NCI-H2171 (cell line): Measurements from ENCODE around the gene FAM204A.

Experiments used
- DNase-seq: peaks from one replicate; lab custom pipeline; 2025; lab: John Stamatoyannopoulos, UW

The FAM204A gene

DNA sequence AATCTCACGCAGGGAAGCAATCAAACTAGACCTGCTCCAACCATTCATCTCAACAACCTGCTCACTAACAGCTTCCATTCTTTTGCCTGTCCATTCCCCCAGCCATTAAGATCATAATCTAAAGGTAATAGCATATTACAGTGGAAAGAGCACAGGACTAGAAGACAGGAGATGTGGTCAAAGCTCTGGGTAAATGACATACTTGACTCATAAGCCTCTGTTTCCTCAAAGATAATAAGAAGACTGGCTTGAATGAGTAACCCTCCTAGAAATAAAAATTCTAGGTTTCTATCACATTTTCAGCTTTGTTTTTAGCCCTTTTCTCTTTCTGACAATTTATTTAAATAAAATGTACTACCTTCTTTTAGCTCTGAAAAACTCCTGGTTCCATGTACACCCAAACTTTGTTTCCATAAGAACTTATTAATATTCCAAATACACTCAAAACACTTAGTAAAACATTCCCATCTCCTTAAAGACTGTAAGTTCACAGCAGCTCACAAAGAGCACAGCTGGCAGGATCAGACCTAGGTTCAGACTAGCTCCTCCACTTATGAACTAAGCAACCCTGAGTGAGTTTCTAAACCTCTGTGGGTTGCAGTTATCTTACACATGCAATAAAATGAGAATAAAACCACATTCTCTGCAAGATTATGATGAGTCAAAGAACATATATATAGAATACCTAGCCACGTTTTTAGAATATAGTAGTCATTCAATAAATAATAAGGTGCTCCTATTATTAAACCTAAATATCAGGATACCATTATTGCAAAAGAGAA is 11.6 kb downstream of the FAM204A start:
- DNase-seq: no peak

DNA sequence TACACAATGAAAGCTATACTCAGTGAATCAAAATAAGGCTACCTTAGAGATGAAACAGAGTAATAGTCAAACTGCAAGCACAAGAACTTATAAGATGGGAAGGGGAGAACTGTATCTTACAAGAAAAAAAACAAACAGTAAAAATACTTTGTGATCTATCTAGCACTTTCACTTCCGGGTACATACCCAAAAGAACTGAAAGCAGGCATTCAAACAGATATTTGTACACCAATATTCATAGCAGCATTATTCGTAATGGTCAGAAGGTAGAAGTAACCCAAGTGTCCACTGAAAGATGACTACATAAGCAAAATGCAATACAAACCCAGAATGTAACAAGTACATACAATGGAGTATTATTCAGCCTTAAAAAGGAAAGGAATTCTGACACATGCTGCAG is 18.0 kb downstream of the FAM204A start:
- DNase-seq: no peak

DNA sequence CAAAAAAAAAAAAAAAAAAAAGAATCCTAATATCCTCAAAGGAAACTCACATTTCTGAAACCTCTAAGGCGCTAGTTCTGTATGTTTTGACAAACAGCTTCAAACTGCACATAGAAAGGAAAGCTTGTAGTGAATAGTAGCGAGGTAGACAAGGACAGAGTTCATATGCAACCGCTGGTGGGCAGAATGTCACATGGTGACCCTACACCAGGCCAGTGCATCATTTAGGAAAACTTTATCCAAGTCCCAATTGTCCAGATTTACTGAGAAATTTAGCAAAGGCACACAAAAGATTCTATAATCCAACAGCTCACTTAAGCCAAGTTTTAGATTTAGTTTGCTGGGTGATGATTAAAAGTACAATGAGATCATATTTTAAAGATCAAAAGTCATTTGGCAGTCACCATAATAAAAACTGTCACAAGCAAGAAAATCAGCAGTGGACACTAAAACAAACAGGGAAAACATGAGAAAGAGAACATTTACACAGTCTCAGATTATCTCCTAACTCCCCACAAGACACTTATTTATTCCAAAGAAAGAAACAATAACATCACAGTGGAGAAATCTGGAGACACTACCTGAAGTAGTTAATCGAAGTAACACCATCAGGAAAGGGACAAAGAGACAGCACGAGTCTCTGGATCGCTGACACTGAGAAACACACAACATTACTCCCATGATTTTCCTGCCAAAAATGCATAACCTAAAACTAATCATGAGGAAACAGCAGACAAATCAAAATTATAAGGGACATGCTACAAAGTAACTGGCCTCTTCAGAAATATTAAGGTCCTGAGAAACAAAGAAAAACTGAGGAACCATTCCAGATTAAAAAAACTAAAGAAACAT is 20.2 kb downstream of the FAM204A start:
- DNase-seq: no peak

- DNase-seq: no peak
Measured at GRCh38 chr10:118315629-118316028, 26.5 kb downstream of the FAM204A start.

GRCh38 chr10:118314882-118315281 is 27.2 kb downstream of the FAM204A start:
- no peak for DNase-seq

DNA sequence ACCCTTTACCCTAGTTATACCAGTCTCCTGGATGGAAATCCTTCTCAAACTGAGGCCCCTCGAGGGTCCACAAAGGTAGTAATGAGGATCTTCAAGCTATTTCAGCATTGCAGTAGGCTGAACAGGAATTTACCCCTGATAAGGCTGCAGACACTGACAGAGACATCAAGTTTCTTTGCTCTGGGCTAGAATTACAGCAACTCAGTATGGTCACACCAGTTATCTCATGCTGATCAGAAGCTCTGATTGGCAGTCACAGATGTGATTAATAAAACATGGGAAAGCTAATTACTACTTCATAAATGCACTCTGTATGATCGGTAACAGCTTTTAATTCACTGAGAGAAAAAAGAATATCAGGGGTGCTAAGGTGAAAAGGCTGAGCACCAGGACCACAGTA is 30.6 kb downstream of the FAM204A start:
- DNase-seq: no peak

- no peak for DNase-seq
Measured at GRCh38 chr10:118310822-118311221, 31.3 kb downstream of the FAM204A start.

- DNase-seq: no peak
Measured at GRCh38 chr10:118309911-118310310, 32.2 kb downstream of the FAM204A start.

GRCh38 chr10:118308664-118309063 is 33.5 kb downstream of the FAM204A start:
- no peak for DNase-seq

DNA sequence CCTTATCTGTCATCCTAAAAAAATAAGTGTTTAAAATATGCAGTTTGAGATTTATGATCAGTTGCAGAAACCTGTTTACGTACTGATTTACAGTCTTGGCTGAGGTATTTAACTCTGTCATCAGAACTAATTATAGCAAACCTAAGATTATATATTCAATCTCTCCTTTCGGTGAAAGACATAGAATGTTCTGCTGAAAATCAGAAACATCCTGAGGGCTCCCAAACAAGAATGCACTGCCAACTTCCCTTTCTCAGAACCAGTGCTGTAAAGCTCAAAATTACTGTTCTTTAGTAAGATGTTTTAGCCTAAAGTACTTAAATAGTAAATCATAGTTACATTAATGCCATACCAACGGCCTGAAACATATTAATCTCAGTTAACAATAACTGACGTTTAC is 34.3 kb downstream of the FAM204A start:
- no peak for DNase-seq

DNA sequence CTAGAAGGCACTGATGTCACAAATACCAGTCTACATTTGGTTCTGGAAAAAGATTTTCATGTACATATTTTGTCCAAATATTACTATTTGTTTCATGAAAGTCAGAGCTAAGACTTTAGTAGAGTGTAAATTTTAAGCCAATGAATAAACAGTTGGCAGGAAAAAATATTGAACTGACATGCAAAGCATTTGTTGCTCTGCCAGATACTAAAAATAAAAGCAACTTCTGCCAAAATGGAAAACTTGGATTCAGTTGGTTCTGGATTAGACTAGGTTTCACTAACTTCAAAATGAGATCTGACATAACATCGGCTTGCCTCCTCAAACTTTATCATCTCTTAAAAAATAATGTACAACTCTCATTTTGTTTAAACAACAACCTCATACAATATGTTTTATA is 34.9 kb downstream of the FAM204A start:
- DNase-seq: no peak

DNA sequence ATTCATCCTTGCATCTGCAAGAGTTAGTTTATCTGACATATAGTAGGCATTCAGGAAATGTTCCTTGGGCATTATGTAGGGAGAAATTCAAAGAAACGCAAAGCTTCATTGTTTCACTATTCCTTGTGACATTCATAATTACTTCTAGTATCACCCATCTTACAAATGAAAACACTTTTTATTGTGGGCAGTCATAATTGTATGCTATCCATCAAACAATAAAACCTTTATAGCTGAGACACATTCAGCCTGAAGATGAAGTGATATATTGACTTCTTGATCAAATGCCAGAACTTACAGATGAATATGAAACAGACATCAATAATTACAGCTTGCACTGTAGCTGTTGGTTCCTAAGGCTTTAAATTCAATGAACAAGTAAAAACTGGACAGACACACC is 36.4 kb downstream of the FAM204A start:
- no peak for DNase-seq

DNA sequence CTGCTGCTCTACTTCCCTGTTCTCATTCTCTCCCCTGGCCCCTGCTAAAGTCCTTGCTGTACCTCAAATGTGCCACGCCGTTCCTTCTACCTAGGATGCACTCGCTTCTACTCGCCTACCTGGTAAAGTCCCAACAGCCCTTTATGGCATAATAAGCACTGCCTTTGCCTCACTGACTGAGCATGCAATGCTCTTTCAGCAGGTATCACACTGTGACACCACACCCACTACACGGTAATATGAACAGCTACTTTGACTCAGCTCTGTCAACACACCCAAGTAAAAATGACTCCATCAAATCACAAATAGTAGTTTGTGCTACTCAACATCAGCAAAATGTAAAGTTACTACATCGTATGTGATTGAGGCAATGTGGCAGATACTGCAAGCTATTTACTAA is 37.6 kb downstream of the FAM204A start:
- DNase-seq: no peak

- no peak for DNase-seq
Measured at GRCh38 chr10:118301211-118301610, 40.9 kb downstream of the FAM204A start.

- no peak for DNase-seq
Measured at GRCh38 chr10:118300320-118300719, 41.8 kb downstream of the FAM204A start.

GRCh38 chr10:118298787-118299186 is 43.3 kb downstream of the FAM204A start:
- no peak for DNase-seq

- no peak for DNase-seq
Measured at GRCh38 chr10:118291122-118291521, 51.0 kb downstream of the FAM204A start.

- no peak for DNase-seq
Measured at GRCh38 chr10:118290471-118290995, 51.6 kb downstream of the FAM204A start.

- DNase-seq: no peak
Measured at GRCh38 chr10:118287076-118287806, 54.9 kb downstream of the FAM204A start.

- DNase-seq: no peak
Measured at GRCh38 chr10:118286051-118286838, 55.9 kb downstream of the FAM204A start.

DNA sequence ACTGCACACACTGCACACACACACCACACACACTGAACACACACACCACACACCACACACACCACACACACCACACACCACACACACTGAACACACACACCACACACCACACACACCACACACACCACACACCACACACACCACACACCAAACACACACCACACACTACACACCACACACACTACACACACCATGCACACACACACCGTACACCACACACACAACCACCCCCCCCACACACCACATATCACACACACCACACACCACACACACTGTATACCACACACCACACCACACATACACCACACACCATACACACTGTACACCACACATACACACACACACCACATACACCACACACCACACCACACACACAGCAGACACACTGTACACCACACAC is 59.5 kb downstream of the FAM204A start:
- no peak for DNase-seq

DNA sequence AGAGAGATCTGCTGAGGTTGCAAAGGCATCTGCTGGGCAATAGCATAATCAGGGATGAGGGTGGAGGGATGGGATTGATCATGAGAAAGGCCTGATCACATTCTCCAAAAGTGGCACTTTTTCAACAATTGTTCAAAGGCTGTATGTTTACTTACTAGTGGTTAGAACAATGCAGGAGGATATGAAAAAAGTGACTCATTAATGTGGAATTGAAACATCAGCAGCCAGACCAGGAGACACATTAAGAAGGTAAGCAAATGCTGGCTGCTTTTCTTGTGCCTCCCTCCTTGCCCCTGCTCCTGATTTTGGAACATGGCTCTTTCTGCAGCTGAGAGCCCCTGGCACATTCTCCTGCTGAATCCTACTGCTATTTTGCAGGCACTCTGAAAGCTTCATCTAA is 63.5 kb downstream of the FAM204A start:
- no peak for DNase-seq
